ENCODE data around the gene POLD4. TPM values are rescaled to one million over a fixed set of nuclear protein-coding genes. Genes with fewer than 3 reads are reported as not detected.
A peak's percentile ranks its signal among the peaks of the same experiment; 100 is the strongest.

Gene POLD4
- polyA plus RNA-seq, 1 experiment = 119 TPM

- POLR2A ChIA-PET = no interaction called here
Measured at GRCh38 chr11:67400251-67400941, 47.0 kb upstream of the POLD4 start.

GRCh38 chr11:67398661-67399563 lies 45.6 kb upstream of the POLD4 start:
- Histone ChIP-seq H3K27me3 (ENCODE audit: control insufficient read depth, insufficient read depth, low read length) (no peaks in the 10 kb centered on the region), H3K36me3 (ENCODE audit: control insufficient read depth, insufficient read depth, low read length) (peaks cover 32% of the 10 kb centered on the region), H3K4me3 (ENCODE audit: low read depth, low read length) (no peak overlapping the region)
- no peak for DNase-seq (ENCODE audit: low read depth)
- no peak for TF ChIP-seq CTCF (IDR thresholded peaks at IDR 0.05; ENCODE audit: insufficient read depth, low read depth, low read length)
- ChIA-PET CTCF (interaction anchor here (0.6 to 2.5 kb wide), 5 partner anchors 17 to 159 kb away, joined by 3 to 6 read pairs (median 3); partner anchors contain the start of gene POLD4), POLR2A (interaction anchor here (0.5 kb wide), 1 partner anchor 48 kb away, joined by 9 read pairs; no protein-coding TSS in a partner anchor)

More at GRCh38 chr11:67400251-67400941, 47.0 kb upstream of the POLD4 start:
- TF ChIP-seq CTCF (IDR thresholded peaks at IDR 0.05; ENCODE audit: insufficient read depth, low read depth, low read length) = no peak
- H3K4me3 ChIP-seq (ENCODE audit: low read depth, low read length) = peak overlapping the region; percentile 98
- CTCF ChIA-PET = interaction anchor here (0.8 to 2.7 kb wide), 13 partner anchors 9 to 69 kb away, joined by 3 to 16 read pairs (median 8); partner anchors contain the start of genes CLCF1, CORO1B, RAD9A and TMEM134
- no peaks in the 10 kb centered on the region for H3K27me3 ChIP-seq (ENCODE audit: control insufficient read depth, insufficient read depth, low read length)
- DNase-seq (ENCODE audit: low read depth) = no peak
- H3K36me3 ChIP-seq (ENCODE audit: control insufficient read depth, insufficient read depth, low read length) = peaks cover 30% of the 10 kb centered on the region

- ChIA-PET CTCF (interaction anchor here (0.6 to 2.5 kb wide), 5 partner anchors 16 to 73 kb away, joined by 3 to 9 read pairs (median 5); partner anchors contain the start of gene POLD4), POLR2A (no interaction called here)
- Histone ChIP-seq H3K27me3 (ENCODE audit: control insufficient read depth, insufficient read depth, low read length) (no peaks in the 10 kb centered on the region), H3K36me3 (ENCODE audit: control insufficient read depth, insufficient read depth, low read length) (peaks cover 34% of the 10 kb centered on the region), H3K4me3 (ENCODE audit: low read depth, low read length) (no peak overlapping the region)
- DNase-seq (ENCODE audit: low read depth) = no peak
- no peak for TF ChIP-seq CTCF (IDR thresholded peaks at IDR 0.05; ENCODE audit: insufficient read depth, low read depth, low read length)
Measured at GRCh38 chr11:67397986-67398660, 44.8 kb upstream of the POLD4 start.

GRCh38 chr11:67397536-67397935 lies 44.2 kb upstream of the POLD4 start:
- Histone ChIP-seq H3K36me3 (ENCODE audit: control insufficient read depth, insufficient read depth, low read length) (peaks cover 34% of the 10 kb centered on the region), H3K27me3 (ENCODE audit: control insufficient read depth, insufficient read depth, low read length) (no peaks in the 10 kb centered on the region), H3K4me3 (ENCODE audit: low read depth, low read length) (no peak overlapping the region)
- CTCF ChIA-PET = interaction anchor here (0.6 to 2.5 kb wide), 5 partner anchors 15 to 73 kb away, joined by 3 to 9 read pairs (median 5); partner anchors contain the start of gene POLD4
- DNase-seq (ENCODE audit: low read depth) = no peak
- POLR2A ChIA-PET = no interaction called here
- no peak for TF ChIP-seq CTCF (IDR thresholded peaks at IDR 0.05; ENCODE audit: insufficient read depth, low read depth, low read length)

All from BJ (cell line).